Endothelial cell of umbilical vein (primary cell): ENCODE data around the gene STX5.

Experiments
- MYC ChIP-seq: IDR thresholded peaks from one replicate; pipeline ENCODE4 v1.6.1; 2011; ENCODE audit warnings: mild to moderate bottlenecking, low read depth, low read length
- POLR2A ChIP-seq: IDR thresholded peaks from 2 replicates; pipeline ENCODE4 v1.6.1; 2012; ENCODE audit warnings: low read depth, mild to moderate bottlenecking, control low read depth, low read length
- TF ChIP-seq, protein P1 (sequence below), 2 donors: IDR thresholded peaks; 1 replicate in 1 of 2; 2 replicates in 1 of 2; pipeline ENCODE4 v1.5.1; 2011; ENCODE audit warnings: low read length in 2 of 2, mild to moderate bottlenecking in 2 of 2, moderate library complexity in 2 of 2, control low read depth in 1 of 2, inconsistent platforms in 1 of 2, low read depth in 1 of 2; ENCODE audit not compliant: insufficient read depth in 1 of 2; ENCODE audit errors: extremely low read depth in 1 of 2

DNA sequence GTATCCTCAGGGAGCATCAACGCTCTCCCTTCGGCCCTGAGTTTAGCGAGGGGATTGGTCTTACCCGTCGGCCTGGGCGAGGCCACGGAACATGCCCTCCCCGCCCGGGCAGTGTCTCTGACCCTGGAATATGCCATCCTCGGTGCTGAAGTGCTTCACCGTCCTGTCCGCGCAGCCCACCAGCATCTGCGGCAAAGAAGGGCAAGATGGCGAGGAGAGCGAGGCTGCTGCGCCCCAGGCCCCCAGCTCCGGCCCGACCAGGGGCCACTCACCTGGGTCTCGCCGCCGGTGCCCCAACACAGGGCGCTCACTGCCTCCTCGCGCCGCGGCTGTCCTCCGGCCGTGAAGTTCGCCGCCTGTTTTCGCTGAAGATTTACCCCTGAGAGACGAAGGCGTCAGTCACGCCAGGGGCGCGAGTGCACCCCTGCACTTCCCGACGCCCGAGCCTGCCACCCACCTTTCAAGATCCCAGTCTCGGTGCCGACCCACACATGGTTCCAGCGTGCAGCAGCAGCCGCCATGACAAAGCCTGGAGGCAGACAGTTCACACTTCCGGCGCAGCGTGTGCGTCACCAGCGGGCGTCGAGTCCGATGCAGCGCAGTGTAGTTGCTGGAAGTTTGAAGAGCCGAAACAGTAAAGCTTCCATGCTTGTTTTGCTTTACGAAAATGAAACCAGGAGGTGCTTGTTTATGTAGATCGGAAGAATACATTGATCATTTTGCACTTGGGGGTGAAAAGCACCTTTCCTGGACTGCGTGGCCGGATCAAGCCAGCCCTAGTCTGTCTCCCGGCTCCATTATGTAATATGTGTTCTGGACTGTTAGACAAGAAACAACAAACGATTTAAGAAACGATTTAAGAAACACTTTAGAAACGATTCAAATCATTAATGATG, 7.4 kb upstream of the STX5 start, which contains the start of gene WDR74:
- TF ChIP-seq, protein P1, sequence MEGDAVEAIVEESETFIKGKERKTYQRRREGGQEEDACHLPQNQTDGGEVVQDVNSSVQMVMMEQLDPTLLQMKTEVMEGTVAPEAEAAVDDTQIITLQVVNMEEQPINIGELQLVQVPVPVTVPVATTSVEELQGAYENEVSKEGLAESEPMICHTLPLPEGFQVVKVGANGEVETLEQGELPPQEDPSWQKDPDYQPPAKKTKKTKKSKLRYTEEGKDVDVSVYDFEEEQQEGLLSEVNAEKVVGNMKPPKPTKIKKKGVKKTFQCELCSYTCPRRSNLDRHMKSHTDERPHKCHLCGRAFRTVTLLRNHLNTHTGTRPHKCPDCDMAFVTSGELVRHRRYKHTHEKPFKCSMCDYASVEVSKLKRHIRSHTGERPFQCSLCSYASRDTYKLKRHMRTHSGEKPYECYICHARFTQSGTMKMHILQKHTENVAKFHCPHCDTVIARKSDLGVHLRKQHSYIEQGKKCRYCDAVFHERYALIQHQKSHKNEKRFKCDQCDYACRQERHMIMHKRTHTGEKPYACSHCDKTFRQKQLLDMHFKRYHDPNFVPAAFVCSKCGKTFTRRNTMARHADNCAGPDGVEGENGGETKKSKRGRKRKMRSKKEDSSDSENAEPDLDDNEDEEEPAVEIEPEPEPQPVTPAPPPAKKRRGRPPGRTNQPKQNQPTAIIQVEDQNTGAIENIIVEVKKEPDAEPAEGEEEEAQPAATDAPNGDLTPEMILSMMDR (IDR thresholded peaks at IDR 0.05; ENCODE audit: extremely low read depth in 1 of 2, insufficient read depth in 1 of 2, low read depth in 1 of 2, low read length in 2 of 2) = no peak
- peak; percentile 94 for TF ChIP-seq MYC
- peak; percentile 92 for TF ChIP-seq POLR2A
